ENCODE results near the gene ZNF182. TPM values are rescaled to one million over a fixed set of nuclear protein-coding genes. Genes with fewer than 3 reads are reported as not detected.

The ZNF182 gene
- total RNA-seq, 1 donor from 2014 or later: 6.5 TPM

Other genes starting within 250 kb of the ZNF182 start
- 7.2 and 7.8 TPM in 2 replicates for gene ZNF81, start 167.1 kb downstream of the ZNF182 start, total RNA-seq
- gene SPACA5, start 3.0 kb upstream of the ZNF182 start, total RNA-seq: not detected in 2 replicates
- 0.50 and 0.52 TPM in 2 replicates for gene ZNF630, start 67.7 kb upstream of the ZNF182 start, total RNA-seq
- not detected in 2 replicates for gene SPACA5B, start 126.6 kb upstream of the ZNF182 start, total RNA-seq
- gene SSX5, start 192.8 kb upstream of the ZNF182 start, total RNA-seq: not detected in 2 replicates

Data from T-helper 2 cell treated with Interferon-gamma antibody and Interleukin-4, amounts not matched to agents 100 ng/mL and 5 ng/mL, for 36 hours (primary cell).